Neural cell (in vitro differentiated cells): ENCODE results near the gene ANKRD33B.

ENCODE experiments used
- POLR2AphosphoS5 ChIP-seq: IDR thresholded peaks from 2 replicates; pipeline ENCODE4 v1.6.1; 2012
- TF ChIP-seq, protein P1 (sequence below): fragments of 450-650 bp; IDR thresholded peaks from 2 replicates; pipeline ENCODE4 v1.5.1; 2014; ENCODE audit warnings: antibody characterized with exemption, mild to moderate bottlenecking, moderate library complexity; ENCODE audit not compliant: poor library complexity, severe bottlenecking

DNA sequence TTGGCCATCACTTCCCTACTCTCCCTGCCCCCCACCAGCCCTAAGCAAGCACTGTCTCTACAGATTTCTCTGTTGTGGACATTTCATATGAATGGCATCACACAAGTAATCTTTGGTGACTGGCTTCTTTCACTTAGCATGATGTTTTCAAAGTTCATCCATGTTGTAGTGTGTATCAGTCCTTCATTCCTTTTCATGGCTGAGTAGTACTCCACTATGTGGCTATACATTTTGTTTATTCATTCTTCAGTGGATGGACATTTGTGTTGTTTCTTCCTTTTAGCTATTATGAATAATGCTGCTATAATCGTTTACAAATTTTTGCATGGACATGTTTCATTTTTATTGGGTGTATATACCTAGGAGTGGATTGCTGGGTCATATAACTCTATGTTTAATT is 113.1 kb downstream of the ANKRD33B start:
- no peak for TF ChIP-seq POLR2AphosphoS5
- TF ChIP-seq, protein P1, sequence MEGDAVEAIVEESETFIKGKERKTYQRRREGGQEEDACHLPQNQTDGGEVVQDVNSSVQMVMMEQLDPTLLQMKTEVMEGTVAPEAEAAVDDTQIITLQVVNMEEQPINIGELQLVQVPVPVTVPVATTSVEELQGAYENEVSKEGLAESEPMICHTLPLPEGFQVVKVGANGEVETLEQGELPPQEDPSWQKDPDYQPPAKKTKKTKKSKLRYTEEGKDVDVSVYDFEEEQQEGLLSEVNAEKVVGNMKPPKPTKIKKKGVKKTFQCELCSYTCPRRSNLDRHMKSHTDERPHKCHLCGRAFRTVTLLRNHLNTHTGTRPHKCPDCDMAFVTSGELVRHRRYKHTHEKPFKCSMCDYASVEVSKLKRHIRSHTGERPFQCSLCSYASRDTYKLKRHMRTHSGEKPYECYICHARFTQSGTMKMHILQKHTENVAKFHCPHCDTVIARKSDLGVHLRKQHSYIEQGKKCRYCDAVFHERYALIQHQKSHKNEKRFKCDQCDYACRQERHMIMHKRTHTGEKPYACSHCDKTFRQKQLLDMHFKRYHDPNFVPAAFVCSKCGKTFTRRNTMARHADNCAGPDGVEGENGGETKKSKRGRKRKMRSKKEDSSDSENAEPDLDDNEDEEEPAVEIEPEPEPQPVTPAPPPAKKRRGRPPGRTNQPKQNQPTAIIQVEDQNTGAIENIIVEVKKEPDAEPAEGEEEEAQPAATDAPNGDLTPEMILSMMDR, result no peak
